HG03135 (cell line): ENCODE measurements around the gene BORCS8.
"Not testable (repeated sequence)": the region's sequence is repeated elsewhere in the genome, so short reads cannot be mapped to it uniquely, and the experiment has no call there.

Experiments
- ATAC-seq: cut with Tn5 transposase; IDR thresholded peaks from one replicate; pipeline ENCODE4 v1.9.1; 2021; ENCODE audit warnings: mild to moderate bottlenecking, moderate library complexity; ENCODE audit not compliant: unreplicated experiment

Gene BORCS8

GRCh38 chr19:19192078-19192882 lies at the start of gene BORCS8, which contains the start of gene RFXANK:
Gene BORCS8 (minus strand): TSS chr19:19192152. CDS start chr19:19192117, 35 bp downstream.
Gene RFXANK (plus strand): TSS chr19:19192258. CDS start chr19:19193947, 1,689 bp downstream.
- peak; percentile 83 for ATAC-seq

DNA sequence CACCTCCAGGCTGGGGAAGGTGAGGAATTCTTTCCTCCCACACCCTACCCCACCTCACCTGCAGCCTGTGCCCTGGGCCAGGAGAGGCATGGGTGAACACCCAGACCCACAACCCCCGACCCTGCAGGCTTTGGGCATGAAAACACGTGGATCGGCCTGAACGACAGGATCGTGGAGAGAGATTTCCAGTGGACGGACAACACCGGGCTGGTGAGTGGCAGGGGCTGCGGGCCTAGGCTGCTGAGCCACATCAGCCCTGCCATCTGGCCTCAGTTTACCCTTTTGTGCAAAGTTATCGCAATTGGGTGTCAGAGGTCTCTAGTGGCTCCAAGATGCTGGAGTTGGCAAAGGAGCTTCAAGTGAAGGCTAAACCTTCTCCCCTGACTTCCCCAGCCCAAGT lies 48.5 kb upstream of the BORCS8 start:
- ATAC-seq, result no peak

DNA sequence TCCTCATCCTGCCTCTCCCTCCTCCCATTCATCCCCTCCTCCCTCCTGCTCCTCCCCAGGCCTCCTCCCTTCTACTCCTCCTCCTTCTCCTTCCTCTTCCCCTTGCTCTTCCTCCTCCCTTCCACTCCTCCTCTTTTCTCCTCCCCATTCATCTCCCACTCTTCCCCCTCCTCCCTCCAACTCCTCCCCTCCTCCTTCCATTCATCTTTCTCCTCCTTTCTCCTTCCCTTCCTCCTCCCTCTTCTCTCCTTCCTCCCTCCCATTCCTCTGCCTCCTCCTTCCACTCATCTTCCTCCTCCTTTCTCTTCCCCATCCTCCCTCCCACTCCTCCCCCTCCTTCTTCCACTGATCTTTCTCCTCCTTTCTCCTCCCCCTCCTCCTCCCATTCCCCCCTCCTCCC lies 47.7 kb upstream of the BORCS8 start:
- no peak for ATAC-seq

GRCh38 chr19:19238126-19238894 lies 46.4 kb upstream of the BORCS8 start:
- no peak for ATAC-seq

- ATAC-seq, result no peak
Measured at GRCh38 chr19:19236173-19236572, 44.2 kb upstream of the BORCS8 start.

GRCh38 chr19:19234220-19234816 lies 42.4 kb upstream of the BORCS8 start:
- ATAC-seq, result no peak

GRCh38 chr19:19232261-19232721 lies 40.3 kb upstream of the BORCS8 start:
- ATAC-seq, result no peak

DNA sequence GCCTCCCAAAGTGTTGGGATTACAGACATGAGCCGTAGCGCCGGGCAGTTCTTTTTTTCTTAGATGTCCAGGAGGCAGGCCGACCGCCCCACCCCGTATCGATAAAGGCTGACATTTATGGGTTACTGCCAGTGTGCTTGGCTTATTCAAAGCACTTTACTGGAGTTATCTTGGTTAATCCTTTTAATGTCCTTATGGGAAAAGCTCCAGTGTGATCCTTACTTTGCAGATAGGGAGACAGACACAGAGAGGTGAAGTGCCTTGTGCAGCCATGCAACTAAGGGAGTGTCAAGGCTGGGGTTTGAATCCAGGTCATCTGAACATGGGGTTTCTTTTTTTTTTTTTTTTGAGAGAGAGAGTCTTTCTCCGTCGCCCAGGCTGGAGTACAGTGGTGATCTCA lies 39.0 kb upstream of the BORCS8 start:
- ATAC-seq, result no peak

- no peak for ATAC-seq
Measured at GRCh38 chr19:19229701-19230100, 37.7 kb upstream of the BORCS8 start.

GRCh38 chr19:19227217-19227616 lies 35.3 kb upstream of the BORCS8 start:
- no peak for ATAC-seq

- no peak for ATAC-seq
Measured at GRCh38 chr19:19226663-19227062, 34.7 kb upstream of the BORCS8 start.

- ATAC-seq, result no peak
Measured at GRCh38 chr19:19226204-19226603, 34.3 kb upstream of the BORCS8 start.

- ATAC-seq, result no peak
Measured at GRCh38 chr19:19224852-19225494, 33.0 kb upstream of the BORCS8 start.

DNA sequence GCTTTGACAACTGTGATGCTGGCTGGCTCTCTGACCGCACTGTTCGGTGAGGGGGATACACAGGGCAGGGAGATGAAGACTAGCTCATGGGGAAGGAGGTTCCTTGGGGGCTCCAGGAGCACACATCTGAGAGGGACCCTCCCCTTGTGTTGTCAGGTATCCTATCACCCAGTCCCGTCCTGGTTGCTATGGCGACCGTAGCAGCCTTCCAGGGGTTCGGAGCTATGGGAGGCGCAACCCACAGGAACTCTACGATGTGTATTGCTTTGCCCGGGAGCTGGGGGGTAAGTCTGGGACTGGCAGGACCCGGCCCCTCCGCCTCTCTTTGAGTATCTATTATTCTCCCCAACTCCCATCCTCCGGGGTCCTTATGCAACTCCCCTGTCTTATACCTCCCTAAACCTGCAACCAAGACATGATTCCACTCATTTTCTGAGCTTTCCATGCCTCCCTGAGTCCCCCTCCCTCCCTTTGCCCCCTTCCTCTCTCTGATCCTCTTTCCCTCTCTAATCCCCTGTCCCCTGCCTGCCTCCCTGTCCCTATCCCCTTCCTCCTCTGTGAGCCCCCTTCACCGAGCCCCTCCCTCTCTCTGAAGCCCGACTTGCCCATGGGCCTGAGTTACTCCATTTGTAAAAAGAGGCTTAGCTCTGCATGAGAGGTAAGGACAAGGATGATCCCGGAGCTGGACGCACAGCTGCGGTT lies 32.3 kb upstream of the BORCS8 start:
- ATAC-seq, result no peak

GRCh38 chr19:19223636-19224035 lies 31.7 kb upstream of the BORCS8 start:
- no peak for ATAC-seq

- no peak for ATAC-seq
Measured at GRCh38 chr19:19223060-19223459, 31.1 kb upstream of the BORCS8 start.

DNA sequence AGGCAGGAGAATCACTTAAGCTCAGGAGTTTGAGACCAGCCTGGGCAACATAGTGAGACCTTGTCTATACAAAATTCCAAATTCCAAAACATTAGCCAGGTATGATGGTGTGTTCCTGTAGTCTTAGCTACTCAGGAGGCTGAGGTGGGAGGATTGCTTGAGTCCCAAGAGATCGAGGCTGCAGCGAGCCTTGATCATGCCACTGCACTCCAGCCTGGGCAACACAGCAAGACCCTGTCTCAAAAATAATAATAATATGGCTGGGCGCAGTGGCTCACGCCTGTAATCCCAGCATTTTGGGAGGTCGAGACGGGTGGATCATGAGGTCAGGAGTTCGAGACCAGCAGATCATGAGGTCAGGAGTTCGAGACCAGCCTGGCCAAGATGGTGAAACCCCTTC lies 29.0 kb upstream of the BORCS8 start:
- not testable (repeated sequence) for ATAC-seq

DNA sequence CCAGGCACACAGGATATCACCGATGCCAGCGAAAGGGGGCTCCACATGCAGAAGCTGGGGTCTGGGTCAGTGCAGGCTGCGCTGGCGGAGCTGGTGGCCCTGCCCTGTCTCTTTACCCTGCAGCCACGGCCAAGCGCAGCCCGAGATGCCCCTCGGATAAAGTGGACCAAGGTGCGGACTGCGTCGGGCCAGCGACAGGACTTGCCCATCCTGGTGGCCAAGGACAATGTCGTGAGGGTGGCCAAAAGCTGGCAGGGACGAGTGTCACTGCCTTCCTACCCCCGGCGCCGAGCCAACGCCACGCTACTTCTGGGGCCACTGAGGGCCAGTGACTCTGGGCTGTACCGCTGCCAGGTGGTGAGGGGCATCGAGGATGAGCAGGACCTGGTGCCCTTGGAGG lies 27.0 kb upstream of the BORCS8 start:
- no peak for ATAC-seq

DNA sequence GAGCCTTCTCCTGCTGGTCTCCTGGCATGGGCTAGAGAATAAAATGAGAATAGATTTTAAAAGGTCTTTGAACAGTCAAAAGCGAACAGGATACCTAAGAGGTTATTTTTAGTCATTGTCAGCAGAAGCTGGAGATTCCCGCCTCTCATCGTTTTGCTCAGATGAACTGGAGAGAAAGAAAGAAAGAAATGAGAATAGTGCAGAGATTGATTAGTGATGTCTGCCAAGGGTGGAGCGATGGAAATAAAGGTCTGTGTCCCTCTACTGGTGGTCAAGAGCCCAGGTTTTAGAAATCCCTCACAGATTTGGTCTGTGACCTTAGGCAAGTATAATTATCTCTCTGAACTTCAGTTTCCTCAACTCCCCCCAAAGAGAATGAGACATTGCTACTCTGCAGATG lies 25.1 kb upstream of the BORCS8 start:
- ATAC-seq, result no peak

- no peak for ATAC-seq
Measured at GRCh38 chr19:19215792-19216191, 23.8 kb upstream of the BORCS8 start.
